GM19397 (cell line): ENCODE data around the gene FMNL2.

Source experiments
- ATAC-seq: cut with Tn5 transposase; IDR thresholded peaks from one replicate; pipeline ENCODE4 v1.9.1; 2021; ENCODE audit warnings: mild to moderate bottlenecking, moderate library complexity; ENCODE audit not compliant: unreplicated experiment

Gene FMNL2

DNA sequence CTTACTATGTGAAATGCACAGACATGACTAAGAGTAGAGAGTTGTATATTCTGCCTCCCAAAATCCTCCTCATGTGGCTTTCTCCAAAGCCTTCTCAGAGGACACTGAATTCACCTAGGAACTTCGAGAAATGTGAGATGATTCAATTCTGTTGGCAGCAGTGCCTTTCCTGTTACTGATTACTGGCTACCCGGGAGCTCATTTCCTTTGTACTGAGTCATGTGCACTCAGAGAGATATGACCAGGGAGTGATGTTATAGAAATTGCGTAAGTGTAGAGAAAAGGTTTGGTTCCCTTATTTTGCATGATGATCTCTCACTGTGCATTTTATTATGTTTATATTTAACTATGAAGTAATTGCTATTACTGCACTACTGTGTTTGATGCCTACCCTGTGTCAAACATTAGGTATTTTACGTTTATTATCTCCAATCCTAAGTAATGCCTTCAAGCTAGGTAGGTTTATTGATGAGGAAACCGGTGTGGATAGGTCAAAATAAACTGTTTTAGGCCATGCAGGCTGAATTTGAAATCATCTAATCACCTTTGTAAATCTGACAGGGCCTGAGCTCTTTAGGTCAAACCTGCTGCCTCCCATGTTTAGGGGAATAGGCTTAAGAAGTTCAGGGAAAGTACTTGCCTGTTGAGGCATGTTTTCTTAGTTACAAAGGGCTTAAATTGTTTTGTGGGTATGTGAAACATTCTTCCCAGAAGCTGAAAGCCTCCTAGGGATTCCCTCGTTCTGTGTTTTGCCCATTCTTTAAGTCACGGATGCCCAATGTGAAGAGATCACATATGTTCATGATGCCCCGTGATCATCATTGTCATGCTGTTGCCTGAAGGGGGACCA is 86.8 kb downstream of the FMNL2 start:
- ATAC-seq: peak; percentile 57

DNA sequence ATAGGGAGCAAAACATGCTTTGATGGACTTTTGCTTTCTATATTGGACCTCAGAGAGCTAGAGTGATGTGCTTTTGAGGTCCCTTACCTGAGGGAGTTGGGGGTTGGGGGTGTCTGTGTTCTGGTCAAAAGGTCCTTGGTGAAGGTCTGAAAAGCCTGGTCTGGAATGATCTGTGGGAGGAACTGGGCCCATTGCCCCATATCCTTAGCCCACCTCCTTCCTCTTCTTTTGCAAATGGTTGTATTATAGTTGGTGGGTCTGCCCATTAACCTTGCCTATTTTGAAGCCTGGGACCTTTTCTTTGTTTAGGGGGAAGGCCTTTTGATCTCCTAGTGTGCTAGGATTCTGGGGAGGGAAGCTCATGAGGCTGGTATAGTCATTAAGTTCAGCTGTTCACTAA is 88.7 kb downstream of the FMNL2 start:
- ATAC-seq: no peak

DNA sequence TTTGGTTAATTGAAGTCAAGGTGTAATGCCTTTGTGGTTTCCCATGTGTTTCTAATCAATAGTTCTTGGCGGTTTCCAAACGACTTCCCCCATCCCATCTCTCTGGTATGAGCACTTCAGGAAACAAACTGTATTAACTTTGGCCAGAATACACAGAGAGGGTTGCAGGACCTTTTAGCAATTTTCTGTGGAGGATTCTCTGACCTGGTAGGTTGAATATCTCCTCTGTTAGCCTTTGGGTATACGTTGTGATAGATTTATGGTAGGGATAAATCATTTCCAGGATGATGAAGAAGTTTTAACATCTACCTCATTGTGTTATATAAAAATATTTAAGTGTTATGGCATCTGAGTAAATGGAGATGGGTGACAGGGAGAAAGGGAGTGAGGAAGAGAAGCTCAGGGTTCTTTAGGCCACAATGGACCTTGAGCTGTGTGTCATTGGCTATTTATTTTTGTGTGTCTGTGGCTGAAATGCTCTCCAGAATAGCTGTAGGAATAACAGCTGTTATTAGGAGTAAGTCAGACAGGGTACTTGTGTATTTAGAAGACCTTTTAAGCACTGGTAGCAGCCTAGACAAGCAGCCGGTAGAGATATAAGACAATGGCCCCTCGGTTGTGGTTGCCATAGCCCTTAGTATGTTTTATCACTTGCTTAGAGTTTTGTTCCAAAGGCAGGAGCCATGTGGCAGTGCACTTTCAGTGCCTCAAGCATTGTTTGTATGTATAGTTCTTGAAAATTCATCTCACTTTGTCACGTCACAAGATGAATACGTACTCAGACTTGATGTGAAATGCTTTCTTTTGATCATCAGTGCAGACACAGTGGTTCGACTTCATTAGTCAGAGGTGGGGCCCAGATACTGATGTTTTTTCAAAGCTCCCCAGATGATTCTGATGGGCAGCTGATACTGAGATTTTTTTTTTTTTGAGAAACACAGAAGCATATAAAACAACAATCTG is 91.1 kb downstream of the FMNL2 start:
- ATAC-seq: no peak

DNA sequence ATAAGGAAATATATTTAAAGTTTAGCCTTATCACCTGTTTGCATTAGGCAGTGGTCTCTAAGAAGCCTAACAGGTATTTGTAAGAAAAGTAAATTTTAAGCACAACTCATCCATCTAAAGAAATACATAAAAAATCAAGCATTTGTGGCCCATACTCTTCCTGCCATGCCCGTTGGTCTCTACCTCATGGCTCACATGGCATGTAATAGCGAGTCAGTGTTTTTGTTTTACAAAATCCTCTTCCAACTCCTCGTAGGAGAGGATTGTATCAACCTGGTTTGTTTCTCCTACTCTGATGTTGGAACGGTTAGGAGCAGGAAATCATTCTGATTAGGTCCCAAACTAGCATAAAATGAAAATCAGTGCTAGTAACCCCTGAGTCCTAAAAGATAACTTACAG is 91.8 kb downstream of the FMNL2 start:
- no peak for ATAC-seq

DNA sequence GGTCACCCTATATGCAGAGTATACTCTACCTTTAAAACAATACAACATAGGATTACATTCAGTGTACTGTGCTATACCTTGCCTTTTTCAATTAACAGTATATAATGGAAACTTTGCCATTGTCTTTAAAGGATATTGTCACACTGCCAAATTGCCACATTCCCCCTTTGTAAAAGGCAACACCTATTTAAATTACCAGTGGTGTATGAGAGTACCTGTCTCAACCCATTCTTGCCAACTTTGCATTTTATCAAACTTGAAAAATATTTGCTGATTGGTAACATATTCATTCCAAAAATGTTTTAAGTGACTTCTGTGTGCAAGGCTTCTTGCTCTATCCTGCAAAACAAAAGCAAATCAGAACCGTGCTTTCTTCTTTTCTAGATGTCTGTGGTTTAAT is 92.9 kb downstream of the FMNL2 start:
- ATAC-seq: no peak

DNA sequence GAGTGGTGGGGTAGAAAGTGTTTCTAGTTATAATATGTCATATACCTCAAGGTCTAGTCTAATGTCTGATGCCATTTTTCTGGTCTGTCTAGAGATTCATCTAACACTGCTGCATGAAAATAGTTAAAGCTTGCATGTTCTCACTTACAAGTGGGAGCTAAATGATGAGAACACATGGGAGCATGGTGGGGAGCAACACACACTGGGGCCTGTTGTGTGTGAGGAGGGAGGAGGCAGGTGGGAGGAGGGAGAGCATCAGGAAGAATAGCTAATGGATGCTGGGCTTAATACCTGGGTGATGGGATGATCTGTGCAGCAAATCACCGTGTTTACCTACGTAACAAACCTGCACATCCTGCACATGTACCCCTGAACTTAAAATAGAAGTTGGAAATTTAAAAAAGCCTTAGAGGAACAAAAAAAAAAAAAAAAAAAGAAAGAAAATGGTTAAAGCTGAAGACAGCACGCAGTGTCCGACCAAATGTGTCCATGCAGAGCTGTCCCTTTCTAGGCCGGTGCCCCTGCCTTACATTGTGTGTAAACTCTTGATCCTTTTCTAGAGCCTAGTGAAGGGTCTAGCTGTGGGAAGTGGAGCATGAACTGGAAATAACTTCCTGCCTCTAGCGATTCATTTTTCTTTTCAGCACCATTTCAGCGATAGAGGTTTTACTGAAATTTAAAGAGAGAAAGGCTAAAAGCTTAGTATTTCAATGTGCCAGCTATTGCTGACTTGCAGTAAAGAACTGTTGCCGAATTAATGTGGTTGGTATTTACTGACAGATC is 94.0 kb downstream of the FMNL2 start:
- ATAC-seq: no peak

DNA sequence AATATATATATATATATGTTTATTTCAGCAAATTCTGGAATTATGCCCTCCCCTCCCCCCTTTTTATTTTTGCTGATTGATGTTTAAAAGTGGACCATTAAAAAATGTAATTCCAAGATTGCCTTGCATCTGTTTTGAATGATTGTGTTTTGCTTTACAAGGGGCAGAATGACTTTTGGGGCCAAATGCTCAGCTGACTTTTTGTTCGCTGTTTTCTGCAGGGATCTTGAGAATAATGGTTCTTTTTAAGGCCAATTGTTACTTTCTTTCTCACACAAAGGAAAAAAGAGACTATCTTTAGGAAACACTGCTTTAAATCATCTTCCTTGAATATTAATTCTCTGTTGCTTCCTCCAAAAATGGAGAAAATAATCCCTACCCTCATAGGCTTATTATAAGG is 95.9 kb downstream of the FMNL2 start:
- no peak for ATAC-seq

DNA sequence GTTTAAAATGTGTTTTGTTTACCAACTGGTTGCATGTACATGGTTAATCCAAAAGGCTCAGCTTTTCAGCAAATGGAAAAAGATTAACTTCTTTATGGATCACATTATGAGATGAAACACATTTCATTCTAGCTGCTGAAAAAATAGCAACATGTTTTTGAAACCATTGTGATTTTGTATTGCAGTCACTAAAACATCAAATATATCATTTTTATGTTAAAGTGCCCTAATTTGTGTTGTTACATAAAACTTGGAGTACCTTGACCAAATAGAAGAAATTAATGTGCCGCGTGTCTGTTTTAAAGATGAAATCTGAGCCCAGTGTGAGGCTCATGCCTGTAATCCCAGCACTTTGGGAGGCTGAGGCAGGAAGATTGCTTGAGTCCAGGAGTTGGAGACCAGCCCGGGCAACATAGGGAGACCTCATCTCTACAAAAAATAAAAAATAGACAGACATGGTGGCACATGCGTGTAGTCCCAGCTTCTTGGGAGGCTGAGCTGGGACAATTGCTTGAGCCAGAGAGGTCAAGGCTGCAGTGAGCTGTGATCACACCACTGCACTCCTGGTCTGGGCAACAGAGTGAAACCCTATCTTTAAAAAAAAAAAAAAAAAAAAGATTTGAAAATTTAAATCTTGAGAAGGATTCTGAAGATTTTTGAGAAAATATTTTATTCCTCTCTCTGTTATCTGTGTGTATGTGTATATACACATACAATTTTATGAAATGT is 96.6 kb downstream of the FMNL2 start:
- ATAC-seq: no peak

DNA sequence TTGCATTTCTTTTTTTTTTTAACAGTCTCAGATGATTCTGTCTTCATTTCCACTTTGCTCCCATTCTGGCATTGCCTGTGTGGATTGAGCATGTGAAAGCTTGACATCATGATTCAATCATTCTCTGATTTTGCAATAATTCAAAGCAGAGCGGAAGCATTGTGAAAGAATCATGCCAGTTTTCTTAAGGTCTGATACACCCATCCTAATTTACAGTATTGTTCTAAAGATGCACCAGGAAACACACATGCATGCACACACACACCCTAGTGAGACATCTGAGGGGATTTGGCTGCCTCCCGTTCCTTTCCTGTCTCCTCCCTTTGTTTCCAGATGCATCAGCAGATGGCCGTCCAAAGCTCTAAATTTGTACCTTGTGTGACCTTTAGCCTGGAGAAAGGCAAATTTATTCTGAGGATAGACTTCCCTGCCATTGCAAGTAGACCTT is 97.3 kb downstream of the FMNL2 start:
- no peak for ATAC-seq

DNA sequence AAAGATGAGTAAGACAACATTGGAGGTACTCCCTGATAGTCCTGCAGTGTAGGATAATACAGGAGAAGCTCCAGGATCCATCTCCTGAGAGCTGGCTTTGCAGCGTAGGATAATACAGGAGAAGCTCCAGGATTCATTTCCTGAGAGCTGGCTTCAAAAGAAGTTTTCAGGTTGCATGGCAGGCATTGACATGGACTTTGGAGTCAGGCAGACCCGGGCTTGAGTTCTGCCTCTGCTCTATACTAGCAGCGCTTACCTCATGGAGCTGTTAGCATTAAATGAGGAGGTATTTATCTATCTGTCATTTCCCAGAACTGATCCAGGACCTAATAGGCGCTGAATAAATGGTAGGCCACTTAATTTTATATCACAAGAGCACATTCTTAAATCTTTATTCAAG is 97.8 kb downstream of the FMNL2 start:
- no peak for ATAC-seq

DNA sequence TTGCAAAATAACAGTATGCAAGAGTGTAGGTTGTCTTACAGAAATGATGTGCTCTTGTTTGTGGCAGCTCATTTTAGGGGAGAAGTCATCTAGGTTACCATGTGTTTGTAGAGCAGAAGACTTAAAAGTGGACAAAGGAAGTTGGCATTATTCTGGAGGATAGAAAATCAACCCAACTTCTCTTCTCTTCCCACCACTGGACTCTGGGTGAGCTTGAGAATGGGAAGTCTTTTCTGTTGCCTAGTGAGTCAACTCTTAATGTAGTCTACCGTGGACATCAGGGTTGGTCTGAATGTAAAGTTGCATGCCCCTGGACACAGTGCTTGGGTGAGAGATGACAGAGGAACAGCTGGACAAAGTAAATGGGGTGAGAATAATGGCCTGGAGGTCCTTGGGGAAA is 98.3 kb downstream of the FMNL2 start:
- ATAC-seq: no peak

DNA sequence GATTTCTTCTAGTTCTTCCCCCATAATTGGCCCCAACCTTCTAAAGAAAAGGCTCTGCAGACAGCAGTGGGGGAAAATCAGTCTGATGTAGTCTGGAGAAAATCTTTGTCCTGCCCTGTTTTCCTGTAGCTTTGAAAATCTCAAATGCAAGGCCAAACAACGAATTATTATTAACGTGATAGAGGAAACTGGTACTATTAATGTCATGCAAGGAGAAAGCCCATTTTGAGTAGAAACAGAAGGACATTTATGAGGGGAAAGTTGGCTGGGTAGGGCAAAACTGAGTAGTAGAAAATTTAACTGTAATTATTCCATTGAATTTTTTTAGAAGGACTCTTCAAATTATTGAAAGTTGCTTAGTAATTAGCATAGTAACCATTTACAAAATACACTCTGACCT is 98.8 kb downstream of the FMNL2 start:
- ATAC-seq: no peak

DNA sequence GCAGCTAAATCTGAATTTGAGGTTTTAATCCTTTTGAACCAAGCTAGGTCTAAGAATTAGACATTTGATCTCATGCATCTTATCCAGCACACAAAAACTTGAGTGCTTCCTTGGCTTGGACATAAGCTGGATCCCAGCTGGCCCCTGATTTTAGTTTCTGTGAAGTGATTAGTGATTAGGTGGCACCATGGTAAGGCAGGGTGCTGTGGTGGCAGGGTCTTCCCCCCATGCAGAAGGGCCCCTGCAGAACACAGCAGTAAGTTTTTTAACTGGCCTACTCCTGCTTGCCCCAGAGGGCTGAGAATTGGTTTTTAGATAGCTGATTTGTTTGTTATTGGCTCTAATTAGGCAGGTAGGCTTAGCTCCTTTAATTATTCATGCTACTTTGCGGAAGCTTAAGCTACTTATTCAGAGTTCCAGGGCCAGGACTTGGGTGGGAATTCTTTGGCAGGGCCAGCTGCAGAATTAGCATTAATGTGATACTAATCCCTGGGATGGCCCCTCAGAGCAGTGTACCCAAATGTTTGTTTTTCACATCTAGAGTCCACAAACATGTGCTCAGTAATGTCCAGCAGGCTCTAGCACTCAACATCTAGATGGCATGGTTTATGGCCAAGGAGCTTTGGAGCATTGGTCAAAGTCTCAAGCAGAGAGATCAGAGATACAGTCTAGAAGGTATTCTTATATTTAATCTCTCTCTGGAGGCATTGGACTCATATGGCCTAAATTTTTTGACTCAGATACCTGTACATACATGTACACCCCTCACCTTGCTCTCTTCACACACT is 99.6 kb downstream of the FMNL2 start:
- ATAC-seq: no peak

DNA sequence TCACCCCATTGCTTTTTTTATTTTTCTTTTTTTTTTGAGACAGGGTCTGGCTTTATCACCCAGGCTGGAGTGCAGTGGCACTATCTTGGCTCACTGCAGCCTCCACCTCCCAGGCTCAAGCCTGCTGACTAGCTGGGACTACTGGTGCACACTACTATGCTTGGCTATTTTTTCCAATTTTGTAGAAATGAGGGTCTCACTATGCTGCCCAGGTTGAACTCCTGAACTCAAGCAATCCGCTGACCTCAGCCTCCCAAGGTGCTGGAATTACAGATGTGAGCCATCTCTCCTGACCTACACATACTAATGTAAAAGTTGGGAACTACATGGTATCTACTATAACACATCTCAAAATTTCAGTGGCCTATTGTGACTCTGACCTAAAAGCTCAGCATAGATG is 101.2 kb downstream of the FMNL2 start:
- no peak for ATAC-seq

DNA sequence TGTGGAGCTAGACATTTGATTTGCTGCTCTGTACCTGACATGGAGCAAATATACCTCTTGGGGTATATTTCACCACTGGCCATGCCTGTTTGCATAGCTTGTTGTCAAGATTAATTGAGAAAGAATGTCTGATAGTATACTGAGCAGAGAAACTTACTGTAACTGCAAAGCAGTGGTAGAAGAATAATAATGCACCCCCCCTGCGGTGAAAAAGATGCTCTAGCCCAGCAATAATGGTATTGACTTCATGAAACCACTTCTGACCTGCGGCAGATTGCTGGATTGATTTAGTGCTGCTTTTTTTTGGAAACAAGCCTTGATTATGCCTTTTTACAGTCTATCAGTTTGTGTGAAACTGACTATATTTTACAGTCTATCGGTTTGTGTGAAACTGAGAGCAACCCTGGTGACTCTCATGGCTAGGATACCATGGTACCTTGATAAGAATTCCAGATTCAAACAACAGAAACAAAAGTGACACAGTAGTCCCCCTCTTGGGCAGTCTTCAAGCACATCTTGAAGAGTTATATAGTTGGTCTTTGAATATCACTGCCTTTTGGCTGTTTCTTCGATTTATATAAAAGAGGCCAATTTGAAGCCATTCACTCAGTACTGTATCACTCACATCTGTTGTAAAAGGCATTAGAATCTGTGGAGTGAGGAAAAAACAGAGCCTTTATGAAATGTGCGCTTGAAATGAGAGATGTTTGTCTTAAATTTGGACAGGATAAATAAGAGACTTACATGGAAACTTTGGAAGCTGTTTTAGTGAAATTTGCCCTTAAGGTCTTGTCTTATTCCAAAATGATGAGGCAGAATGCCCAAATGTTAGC is 102.5 kb downstream of the FMNL2 start:
- no peak for ATAC-seq

DNA sequence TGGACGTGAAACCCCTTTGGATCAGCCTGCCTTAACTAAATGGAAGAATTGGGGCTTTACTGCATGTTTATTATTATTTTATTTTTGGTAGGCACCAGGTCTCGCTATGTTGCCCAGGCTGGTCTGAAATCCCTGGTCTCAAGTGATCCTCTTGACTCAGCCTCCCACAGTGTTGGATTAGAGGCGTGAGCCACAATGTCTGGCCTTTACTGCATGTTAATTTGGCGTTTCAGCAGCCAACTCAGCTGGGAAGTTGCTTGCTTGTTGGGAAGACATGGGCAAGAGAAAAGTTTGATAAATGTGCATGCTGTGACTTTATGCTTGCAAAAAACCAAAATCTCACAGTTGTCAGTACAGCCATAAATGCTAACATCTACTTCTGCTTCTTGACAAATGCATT is 105.1 kb downstream of the FMNL2 start:
- ATAC-seq: no peak

DNA sequence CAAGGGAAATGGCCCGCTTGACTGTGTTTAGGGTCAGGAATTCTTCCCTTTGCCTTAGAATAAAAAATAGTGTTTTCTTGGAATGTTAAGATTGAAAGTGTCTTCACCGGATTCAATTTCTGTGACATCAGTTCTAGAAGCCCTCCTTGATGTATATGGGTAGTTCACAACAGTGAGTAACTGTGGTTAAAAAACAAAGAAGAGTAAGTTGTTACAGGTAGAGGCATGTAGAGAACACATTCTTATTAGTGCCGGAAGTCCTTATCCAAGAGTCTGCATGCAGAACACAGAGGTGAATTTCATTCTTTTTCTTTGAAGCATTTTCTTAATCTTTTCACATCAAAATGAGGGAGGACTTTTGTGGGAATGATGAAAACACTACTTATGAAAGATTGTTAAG is 105.5 kb downstream of the FMNL2 start:
- ATAC-seq: no peak

DNA sequence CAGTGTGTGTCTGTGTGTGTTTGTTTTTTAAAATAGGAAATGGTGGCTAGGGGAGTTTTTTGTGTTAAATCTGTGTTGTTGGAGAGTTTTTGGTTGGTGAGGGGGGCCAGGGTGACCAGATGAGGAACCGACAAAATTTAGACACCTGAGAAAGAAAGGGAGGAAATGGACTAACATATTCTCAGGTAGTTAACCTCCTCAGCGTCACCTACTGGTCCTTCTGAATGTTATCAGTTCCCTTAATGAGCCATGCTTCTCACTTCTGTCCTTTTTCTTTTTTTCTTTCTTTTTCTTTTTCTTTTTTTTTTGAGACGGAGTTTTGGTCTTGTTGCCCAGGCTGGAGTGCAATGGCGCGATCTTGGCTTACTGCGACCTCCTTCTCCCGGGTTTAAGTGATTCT is 107.0 kb downstream of the FMNL2 start:
- ATAC-seq: no peak

DNA sequence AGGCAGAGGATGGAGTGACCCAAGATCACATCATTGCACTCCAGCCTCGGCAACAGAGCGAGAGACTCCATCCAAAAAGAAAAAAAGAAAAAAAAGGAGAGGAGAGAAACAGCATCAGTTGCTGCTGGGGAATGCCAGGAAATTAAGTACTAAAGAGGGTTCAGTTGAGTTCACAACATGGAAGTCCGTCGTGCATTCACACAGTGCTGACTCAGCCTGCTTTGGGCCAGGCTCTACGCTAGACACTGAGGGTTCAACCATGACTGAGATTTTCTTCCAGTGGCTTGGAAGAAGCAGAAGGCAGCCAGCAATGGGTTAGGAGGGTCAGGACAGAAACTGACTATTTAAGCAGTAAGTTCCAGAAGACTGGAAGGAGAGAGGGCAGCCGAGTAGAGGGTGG is 108.8 kb downstream of the FMNL2 start:
- no peak for ATAC-seq
